ENCODE measurements around the gene ABTB2.
A peak's percentile ranks its signal among the peaks of the same experiment; 100 is the strongest.

Gene ABTB2

GRCh38 chr11:34363363-34364084 is 5.7 kb upstream of the ABTB2 start:
- no peak for DNase-seq (ENCODE audit: extremely low read depth, low read depth)
- no peak for TF ChIP-seq CTCF (IDR thresholded peaks at IDR 0.05; ENCODE audit: low read depth, low read length, missing control alignments)
- H3K4me3 ChIP-seq (replicated peaks; ENCODE audit: low read depth, low read length): no peak overlapping the region

- no peak for TF ChIP-seq CTCF (IDR thresholded peaks at IDR 0.05; ENCODE audit: low read depth, low read length, missing control alignments)
- DNase-seq (ENCODE audit: extremely low read depth, low read depth): no peak
- H3K4me3 ChIP-seq (replicated peaks; ENCODE audit: low read depth, low read length): no peak overlapping the region
Measured at GRCh38 chr11:34360046-34360445, 2.2 kb upstream of the ABTB2 start.

GRCh38 chr11:34359548-34359891 is 1.7 kb upstream of the ABTB2 start:
- H3K4me3 ChIP-seq (replicated peaks; ENCODE audit: low read depth, low read length): no peak overlapping the region
- no peak for TF ChIP-seq CTCF (IDR thresholded peaks at IDR 0.05; ENCODE audit: low read depth, low read length, missing control alignments)
- DNase-seq (ENCODE audit: extremely low read depth, low read depth): no peak

- DNase-seq (ENCODE audit: extremely low read depth, low read depth): peak; percentile 59
- peak overlapping the region; percentile 44 for H3K4me3 ChIP-seq (replicated peaks; ENCODE audit: low read depth, low read length)
- peak; percentile 81 for TF ChIP-seq CTCF (IDR thresholded peaks at IDR 0.05; ENCODE audit: low read depth, low read length, missing control alignments)
Measured at GRCh38 chr11:34358728-34359547, 1.1 kb upstream of the ABTB2 start.

GRCh38 chr11:34358258-34358727 is 483 bp upstream of the ABTB2 start:
- no peak for TF ChIP-seq CTCF (IDR thresholded peaks at IDR 0.05; ENCODE audit: low read depth, low read length, missing control alignments)
- peak overlapping the region; percentile 44 for H3K4me3 ChIP-seq (replicated peaks; ENCODE audit: low read depth, low read length)
- DNase-seq (ENCODE audit: extremely low read depth, low read depth): no peak

- peak overlapping the region; percentile 70 for H3K4me3 ChIP-seq (replicated peaks; ENCODE audit: low read depth, low read length)
- DNase-seq (ENCODE audit: extremely low read depth, low read depth): no peak
- TF ChIP-seq CTCF (IDR thresholded peaks at IDR 0.05; ENCODE audit: low read depth, low read length, missing control alignments): no peak
Measured at GRCh38 chr11:34356913-34357700, 703 bp downstream of the ABTB2 start.

All from HFF-Myc (cell line).